8988T (cell line): ENCODE data around the gene HDAC4.

Experiments
- DNase-seq: peaks from one replicate; pipeline ENCODE4 v3.0.0; 2011

HDAC4 gene

GRCh38 chr2:239093542-239093941, 307.3 kb downstream of the HDAC4 start:
- no peak for DNase-seq

DNA sequence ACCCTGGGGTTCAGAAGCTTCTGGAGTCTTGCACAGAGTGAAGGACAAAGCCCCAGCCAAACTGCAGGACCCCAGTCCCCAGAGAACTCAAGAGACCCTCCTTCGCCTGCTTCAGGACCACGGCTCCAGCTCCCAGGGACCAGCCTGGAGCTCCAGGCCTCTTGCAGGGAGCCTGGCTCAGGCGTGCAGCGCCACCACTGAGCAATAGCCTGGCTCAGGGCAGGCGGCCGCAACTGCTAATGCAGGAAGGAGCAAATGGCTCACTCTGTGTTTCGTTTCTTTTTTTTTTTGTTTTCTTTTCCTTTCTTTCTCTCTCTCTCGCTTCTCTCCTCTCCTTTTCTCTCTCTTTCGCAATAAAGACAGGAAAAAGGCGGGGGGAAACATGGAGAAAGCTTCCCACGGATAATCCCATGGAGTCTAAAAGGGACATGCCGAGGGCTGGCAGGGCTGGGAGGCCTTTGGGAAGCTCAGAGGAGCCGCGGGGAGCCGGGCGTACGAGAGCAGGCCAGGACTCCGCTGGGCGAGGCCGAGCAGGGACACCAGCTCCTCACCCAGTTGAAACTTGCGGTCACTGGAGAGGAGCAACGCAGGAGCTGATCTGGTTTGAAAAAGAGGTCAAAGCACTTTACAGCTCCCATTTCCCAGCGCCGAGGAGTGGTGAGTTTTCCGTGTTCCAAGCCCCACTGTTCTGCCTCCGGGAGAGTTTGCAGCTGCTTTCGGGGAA, 308.1 kb downstream of the HDAC4 start:
- DNase-seq, result no peak

DNA sequence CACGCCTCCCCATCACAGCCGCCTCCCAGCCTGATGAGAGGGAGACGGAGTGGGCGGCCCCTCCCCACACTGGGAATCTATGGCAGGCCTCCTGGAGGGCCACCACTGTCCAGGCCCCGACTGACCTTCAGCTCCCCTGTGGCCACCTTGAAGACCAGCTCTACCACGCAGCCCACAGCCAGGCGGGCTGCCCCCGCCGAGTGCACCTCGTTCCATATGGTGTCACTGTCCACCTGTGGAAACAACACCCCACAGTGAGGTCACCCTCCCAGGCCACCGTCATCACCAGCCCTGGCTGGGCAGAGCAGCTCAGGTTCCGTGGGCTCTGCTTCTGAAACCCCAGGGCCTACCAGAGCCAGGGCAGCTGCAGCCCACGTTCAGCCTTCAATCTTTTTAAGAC, 310.9 kb downstream of the HDAC4 start:
- DNase-seq, result no peak

GRCh38 chr2:239087046-239087710, 313.6 kb downstream of the HDAC4 start:
- DNase-seq, result no peak

GRCh38 chr2:239086325-239087020, 314.3 kb downstream of the HDAC4 start:
- no peak for DNase-seq

GRCh38 chr2:239085201-239085992, 315.4 kb downstream of the HDAC4 start:
- DNase-seq, result no peak

- no peak for DNase-seq
Measured at GRCh38 chr2:239084007-239084406, 316.8 kb downstream of the HDAC4 start.

DNA sequence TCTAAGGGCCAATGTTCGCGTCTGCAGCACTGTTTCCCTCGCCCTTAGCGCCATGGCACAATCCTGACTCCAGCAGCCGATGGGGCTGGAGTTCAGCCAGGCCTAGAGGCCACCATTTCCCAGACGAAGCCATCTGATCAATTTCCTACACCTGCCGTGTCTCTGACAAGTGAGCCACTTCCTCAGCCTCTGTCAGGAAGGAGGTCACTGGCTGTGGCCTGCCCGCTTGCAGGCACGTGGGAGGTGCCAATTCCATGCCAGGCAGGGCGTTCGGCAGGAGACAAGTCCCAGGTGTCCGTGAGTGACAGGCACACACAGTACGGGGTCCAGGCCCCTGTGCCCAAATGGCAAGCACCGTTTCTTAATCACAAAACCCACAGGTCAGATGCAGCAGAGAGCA, 318.4 kb downstream of the HDAC4 start:
- DNase-seq, result no peak

GRCh38 chr2:239081622-239082021, 319.2 kb downstream of the HDAC4 start:
- no peak for DNase-seq

GRCh38 chr2:239081046-239081445, 319.8 kb downstream of the HDAC4 start:
- DNase-seq, result no peak

- DNase-seq, result no peak
Measured at GRCh38 chr2:239079671-239080294, 321.0 kb downstream of the HDAC4 start.

GRCh38 chr2:239078128-239078924, 322.5 kb downstream of the HDAC4 start:
- DNase-seq, result no peak

- no peak for DNase-seq
Measured at GRCh38 chr2:239077260-239077659, 323.6 kb downstream of the HDAC4 start.

DNA sequence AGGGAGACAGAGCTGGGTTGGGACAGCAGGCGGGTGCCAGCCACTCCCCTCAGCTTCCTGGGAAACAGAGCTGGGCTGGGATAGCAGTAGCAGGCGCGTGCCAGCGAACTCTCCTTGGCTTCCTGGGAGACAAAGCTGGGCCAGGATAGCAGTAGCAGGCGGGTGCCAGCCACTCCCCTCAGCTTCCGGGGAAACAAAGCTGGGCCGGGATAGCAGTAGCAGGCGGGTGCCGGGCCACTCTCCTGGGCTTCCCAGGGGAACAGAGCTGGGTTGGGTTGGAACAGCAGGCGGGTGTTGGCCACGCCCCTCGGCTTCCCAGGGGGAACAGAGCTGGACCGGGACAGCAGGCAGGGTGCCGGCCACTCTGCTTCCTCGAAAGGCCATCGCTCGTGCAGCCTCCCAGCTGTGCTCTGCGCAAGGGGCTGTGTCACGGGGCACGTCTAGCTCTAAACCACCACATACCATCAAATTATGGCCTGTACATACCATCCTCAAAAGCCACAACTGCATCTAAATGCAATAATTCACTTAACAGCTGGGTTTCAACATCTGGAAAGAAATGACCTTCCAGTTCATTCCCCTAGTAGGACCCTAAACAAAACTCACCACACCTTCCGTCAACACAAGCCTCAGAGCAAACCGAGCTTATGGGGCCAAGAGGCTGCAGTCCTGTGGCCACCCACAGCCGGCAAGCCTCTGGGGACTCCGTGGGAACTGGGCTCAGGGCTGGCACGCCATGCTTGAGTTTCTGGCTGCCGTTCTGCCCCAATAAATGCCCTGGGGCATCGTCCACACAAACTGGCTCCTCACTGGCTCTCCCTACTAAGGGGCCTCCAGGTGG, 324.7 kb downstream of the HDAC4 start:
- DNase-seq, result no peak

DNA sequence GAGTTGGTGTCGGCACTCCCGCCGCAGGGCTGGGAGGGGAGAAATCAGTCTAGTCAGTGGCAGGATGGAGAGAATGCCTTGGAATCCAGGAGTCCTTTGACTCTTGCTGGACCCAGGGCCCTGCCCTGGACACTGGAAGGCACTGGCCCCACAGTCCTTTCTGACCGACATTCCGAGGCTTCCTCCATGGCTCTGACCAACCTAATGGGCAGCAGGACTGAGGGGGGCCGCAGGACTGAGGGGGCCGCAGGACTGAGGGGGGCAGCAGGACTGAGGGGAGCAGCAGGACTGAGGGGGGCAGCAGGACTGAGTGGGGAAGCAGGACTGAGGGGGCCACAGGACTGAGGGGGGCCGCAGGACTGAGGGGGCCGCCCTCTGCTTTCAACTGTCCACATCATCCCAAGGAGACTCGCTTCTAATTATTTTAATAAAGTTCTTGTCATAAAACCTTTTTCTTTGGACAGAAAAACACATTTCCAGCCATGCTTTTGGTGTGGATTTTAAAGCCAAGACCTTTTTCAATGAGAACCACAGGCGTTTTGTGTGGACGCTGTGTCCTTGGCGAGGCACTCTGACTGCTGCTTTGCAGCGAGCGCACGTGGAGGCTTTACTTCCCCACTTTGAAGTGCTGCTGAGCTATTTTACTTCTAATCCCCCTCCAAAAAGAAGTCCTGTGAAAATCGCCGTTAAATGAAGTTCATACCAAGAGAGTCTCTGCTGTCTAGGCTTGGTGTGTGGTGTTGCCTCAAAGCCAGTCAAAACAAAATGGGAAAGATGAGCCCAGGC, 326.9 kb downstream of the HDAC4 start:
- no peak for DNase-seq

- no peak for DNase-seq
Measured at GRCh38 chr2:239073270-239073669, 327.6 kb downstream of the HDAC4 start.

- DNase-seq, result no peak
Measured at GRCh38 chr2:239072786-239073185, 328.0 kb downstream of the HDAC4 start.

DNA sequence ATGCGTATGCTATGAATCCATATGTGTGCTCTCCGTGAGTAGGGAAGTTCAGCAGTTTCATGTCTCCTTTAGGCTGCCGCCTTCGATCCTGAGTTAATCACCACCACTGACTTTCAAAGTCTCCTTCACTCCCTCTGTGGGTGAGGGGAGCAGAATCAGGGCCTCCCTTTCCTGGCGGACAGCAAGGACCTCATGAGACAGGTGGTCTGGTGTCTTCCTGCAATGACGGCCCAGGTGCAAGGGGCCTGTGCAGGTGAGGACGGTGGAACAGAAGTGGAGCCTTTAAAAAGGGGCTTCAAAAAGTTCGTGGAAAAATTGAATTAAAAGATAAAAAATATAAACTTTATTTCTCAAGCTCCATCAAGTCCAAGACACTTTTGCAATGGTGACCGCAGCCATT, 330.4 kb downstream of the HDAC4 start:
- DNase-seq, result no peak

DNA sequence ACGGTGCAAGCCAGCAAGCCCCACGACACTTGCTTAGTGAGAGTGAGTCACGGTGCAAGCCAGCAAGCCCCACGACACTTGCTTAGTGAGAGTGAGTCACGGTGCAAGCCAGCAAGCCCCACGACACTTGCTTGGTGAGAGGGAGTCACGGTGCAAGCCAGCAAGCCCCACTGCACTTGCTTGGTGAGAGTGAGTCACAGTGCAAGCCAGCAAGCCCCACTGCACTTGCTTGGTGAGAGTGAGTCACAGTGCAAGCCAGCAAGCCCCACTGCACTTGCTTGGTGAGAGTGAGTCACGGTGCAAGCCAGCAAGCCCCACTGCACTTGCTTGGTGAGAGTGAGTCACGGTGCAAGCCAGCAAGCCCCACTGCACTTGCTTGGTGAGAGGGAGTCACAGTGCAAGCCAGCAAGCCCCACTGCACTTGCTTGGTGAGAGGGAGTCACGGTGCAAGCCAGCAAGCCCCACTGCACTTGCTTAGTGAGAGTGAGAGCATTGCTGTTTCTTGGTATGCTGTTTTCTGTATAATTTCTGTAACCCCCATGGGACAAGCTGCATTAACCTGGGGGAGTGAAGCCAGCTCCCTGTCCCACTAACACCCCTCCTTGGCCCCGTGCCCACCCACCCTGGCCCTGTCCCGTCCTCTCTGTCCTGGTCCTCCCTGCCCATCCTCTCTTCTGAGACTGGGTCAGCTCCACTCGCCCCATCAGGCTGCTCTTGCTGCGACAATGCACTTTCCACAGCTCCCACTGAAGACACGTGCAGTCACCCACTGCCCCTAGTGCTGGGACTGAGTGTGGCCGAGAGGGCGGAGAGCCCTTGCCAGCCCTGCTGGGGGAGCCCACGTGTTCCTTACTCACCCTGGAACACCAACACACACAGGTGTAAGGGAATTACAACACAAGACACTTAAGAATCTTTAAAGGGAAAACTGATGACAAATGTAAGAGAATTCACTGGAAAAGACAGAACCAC, 331.2 kb downstream of the HDAC4 start:
- peak; percentile 49 for DNase-seq
